ENCODE measurements around the gene MPIG6B.

GRCh38 chr6:31713465-31713864 is 9.7 kb upstream of the MPIG6B start:
- TF ChIP-seq, protein P1, sequence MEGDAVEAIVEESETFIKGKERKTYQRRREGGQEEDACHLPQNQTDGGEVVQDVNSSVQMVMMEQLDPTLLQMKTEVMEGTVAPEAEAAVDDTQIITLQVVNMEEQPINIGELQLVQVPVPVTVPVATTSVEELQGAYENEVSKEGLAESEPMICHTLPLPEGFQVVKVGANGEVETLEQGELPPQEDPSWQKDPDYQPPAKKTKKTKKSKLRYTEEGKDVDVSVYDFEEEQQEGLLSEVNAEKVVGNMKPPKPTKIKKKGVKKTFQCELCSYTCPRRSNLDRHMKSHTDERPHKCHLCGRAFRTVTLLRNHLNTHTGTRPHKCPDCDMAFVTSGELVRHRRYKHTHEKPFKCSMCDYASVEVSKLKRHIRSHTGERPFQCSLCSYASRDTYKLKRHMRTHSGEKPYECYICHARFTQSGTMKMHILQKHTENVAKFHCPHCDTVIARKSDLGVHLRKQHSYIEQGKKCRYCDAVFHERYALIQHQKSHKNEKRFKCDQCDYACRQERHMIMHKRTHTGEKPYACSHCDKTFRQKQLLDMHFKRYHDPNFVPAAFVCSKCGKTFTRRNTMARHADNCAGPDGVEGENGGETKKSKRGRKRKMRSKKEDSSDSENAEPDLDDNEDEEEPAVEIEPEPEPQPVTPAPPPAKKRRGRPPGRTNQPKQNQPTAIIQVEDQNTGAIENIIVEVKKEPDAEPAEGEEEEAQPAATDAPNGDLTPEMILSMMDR (IDR thresholded peaks at IDR 0.05; ENCODE audit: insufficient read depth, low read length) = no peak
- no peak for TF ChIP-seq POLR2AphosphoS5 (IDR thresholded peaks at IDR 0.05; ENCODE audit: low read depth)
- TF ChIP-seq REST (IDR thresholded peaks at IDR 0.05; ENCODE audit: insufficient replicate concordance, low read depth) = no peak
- no peak for TF ChIP-seq GABPA (IDR thresholded peaks at IDR 0.05; ENCODE audit: low read depth)
- TF ChIP-seq SPI1 (IDR thresholded peaks at IDR 0.05; ENCODE audit: borderline replicate concordance, low read depth) = no peak

Measured in HL-60 (cell line).